Midbrain (tissue), 1 donor: ENCODE results near the gene SCN4B.
A peak's percentile ranks its signal among the peaks of the same experiment; 100 is the strongest.

ENCODE experiments used
- DNase-seq: peaks from one replicate; lab custom pipeline; 2025; lab: John Stamatoyannopoulos, UW

SCN4B gene

GRCh38 chr11:118174006-118174567 lies 21.5 kb upstream of the SCN4B start:
- no peak for DNase-seq

DNA sequence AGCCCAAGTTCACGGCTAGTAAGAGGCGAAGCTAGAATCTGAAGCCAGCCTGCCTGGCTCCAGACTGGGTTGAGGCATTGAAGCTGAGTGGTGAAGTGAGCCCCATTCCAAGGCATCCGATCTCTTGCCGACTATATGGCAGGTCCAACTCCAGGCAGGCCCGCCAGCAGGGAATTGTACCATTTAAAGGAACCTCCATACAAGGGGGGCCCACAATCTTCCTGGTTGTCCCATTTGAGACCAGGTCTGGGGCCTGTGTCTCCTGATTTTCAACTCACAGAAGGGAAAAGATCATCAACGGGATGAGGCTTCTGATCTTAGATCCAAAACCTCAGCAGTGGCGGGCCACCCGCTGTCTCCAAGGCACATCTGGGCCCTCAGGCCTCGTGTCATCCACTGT lies 19.7 kb upstream of the SCN4B start:
- no peak for DNase-seq

DNA sequence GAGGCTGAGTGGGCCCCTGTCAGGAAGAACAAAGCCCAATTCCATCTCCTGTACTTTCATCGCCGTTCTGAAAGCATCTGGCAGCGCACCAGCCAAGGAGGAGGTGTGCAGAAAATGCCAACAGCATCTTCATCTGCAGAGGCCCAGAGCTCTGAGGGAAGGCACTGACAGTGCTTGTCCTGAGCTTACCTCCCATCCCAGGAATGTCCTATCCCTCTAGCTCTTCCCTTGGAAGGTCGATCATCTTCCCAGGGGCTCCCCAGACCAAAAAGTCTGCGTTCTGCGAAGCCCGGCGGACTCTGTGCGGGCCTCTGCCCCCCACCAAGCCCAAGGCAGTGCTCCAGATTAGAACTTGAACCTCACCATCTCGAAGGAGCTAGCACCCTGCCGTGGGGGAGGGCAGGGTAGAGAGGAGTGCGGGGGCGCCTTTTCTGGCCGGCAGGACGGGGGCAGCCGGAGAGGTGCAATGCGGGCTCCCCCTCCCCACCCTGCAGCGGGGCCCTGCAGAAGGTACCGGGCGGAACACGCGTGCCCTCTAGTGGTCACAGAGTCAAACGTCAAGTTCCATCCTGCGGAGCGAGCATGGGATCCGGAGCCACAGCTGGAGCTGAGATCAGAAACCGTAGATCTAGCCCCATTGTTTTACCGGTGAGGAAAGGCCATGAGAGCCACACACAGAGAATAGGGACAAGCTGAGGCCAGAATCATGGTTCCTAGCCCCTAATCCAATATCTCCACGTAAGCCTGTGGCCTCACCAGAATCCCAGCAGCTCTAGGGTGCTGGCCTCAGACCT lies 18.8 kb upstream of the SCN4B start:
- peak; percentile 89 for DNase-seq

DNA sequence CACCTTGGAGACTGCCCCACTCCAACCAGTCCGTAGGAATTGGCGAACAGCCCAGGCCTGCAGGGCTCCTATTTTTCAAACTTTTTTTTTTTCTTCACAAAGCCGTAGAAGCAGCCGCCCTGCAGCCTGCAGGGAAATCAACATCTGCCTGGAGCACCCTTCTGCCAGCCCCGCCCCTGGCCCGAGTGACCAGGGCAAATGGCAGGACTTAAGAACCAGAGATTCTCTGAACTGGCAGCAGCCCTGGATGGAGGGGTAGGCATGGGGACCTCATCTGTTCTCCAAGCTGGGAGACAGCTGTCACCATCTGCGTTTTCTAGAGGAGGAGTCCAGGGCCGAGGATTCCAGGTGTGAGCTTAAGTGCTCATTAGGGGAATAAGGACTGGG lies 18.3 kb upstream of the SCN4B start:
- DNase-seq, result no peak

- DNase-seq, result no peak
These were observed 17.6 kb upstream of the SCN4B start for GRCh38 chr11:118170231-118170630.

GRCh38 chr11:118169300-118170140 lies 16.9 kb upstream of the SCN4B start:
- no peak for DNase-seq

- DNase-seq, result no peak
These were observed 16.1 kb upstream of the SCN4B start for GRCh38 chr11:118168751-118169150.

DNA sequence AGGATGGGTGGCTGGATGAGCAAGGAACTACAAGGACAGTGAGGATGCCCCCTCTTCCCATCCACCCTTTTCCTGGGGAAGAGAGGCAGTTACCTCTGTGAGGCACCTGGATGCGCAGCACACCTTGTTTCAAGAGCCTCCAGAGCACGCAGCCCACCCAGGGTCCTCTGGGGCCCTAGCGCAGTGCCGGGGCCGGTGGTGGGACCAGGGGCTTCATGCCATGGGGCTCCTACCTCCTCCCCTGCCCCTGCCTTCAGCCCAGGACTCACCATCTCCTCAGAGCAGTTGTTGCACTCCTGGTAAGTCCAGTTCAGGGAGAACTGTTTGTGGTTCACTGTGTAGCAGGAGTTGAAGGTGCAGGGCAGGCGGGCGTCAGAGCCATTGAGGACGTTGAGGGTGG lies 15.7 kb upstream of the SCN4B start:
- no peak for DNase-seq

GRCh38 chr11:118167906-118168305 lies 15.3 kb upstream of the SCN4B start:
- DNase-seq, result no peak

- no peak for DNase-seq
These were observed 14.6 kb upstream of the SCN4B start for GRCh38 chr11:118167253-118167652.

GRCh38 chr11:118166641-118167040 lies 14.0 kb upstream of the SCN4B start:
- DNase-seq, result no peak

DNA sequence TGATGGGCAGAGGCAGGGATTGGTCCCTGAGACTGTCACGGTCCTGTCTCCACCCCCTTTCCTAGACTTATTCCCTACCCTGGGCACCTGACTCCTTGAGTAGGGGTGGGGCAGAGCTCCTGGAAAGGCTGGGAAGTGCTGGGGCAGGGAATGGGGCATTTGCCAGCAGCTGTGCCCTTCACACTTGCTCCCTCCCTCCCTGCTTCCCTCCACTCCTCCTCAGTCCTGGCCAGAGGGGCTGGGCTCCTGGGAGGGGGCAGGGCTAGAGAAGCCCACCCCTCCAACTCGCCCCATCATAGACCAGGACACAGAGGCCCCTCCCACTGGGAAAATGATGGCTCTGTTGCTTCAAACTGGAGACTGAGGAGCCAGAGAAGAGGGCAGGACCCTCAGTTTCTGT lies 12.3 kb upstream of the SCN4B start:
- no peak for DNase-seq

DNA sequence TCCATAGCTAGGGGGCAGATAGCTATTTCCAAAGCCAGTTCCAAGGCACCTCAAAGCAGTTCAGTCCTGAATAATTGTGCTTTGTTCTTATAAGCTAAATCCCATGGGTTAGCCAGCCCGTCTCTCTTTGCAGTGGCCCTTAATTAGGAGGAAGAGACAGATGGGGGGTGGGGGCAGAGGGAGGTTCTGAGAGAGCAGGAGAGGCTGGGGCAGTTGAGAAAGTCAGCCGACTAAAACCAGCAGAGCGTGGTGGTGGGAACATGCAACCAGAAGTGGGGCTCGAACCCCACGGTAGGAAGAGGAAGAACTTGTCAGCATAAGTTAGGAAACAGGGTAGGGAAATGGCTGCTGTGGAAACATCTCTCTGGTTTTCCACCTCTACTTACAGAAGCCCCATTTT lies 10.9 kb upstream of the SCN4B start:
- no peak for DNase-seq

GRCh38 chr11:118162846-118163245 lies 10.2 kb upstream of the SCN4B start:
- no peak for DNase-seq

DNA sequence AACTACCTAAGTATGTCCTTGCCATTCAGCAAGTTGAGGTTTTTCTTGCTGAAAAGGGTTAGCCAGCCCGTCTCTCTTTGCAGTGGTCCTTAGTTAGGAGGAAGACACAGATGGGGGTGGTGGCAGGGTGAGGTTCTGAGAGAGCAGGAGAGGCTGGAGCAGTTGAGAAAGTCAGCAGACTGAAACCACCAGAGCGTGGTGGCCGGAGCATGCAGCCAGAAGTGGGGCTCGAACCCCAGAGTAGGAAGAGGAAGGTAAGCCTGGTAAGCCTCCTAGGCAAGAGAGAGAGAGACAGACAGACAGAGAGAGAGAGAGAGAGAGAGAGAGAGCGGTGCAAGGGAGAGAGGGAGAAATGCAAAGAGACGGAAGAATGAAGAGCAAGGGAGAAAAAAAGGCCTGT lies 9.2 kb upstream of the SCN4B start:
- DNase-seq, result no peak

- no peak for DNase-seq
These were observed 4.7 kb upstream of the SCN4B start for GRCh38 chr11:118157186-118157895.

DNA sequence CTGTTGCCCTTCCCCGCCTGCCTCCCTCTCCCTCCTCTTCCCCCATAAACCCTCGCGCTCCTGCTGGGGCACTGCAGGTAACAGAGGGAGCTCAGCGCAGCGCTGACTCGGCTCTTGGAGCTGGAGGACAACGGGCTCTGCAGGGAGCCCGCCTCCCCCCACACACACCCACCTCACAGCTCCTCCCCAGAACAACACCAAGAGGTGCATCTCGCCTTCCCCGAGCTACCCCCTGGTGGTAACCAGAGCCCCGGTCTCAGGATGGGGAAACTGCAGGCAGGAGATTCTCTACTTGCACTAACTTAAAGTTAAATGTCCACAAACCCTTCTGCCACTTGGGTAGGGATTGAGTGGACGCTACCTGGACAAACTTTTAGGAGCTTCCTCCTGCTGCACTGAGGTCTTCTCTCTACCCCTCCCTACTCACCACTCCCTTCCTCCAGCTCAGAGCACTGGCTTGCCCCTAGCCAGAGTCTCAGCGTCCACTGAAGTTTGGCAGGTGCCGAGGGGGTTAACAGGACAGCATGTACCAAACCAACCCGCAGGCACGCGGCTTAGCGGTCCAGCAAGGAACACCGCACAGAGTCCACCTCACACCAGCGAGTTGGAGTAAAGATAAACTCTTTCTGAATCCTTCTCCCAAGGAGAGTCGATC lies 4.0 kb upstream of the SCN4B start:
- DNase-seq, result no peak

- no peak for DNase-seq
These were observed 3.3 kb upstream of the SCN4B start for GRCh38 chr11:118155776-118156530.

DNA sequence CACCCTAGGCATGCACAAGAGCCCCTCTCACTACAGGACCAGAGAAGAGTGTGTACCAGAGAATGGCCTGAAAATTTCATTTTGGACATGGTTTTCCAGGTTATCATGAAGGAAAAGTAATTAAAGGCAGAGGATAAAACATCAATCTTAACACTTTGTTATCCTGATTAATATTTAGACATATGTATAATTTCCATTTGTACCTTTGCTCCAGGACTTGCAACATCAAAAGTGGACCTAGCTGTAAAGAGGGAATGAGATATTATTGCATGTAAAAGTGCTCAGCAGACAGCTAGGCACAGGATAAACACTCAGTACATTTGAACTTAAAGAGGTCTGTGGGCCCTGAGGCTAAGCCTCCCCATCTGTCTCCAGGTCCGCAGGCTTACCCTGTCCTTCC lies 2.0 kb upstream of the SCN4B start:
- DNase-seq, result no peak

DNA sequence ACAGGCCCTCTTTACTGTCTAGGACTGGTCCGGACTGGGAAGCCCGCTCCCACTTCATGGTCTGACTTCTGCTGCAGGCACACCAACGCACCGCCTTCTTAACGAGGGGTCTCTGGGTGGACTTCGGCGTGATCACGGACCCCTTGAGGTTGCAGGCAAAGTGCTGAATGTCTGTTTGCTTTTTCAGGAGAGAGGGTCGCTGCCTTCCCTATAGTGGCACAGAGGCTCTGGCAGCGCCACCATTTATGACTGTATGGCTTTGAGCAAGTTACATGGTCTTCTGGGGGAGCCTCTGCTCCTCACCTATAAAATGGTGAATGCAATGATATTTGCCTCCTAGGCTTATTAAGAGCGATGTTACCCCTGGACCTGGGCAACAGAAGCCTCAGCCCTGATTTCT lies 1.4 kb upstream of the SCN4B start:
- no peak for DNase-seq

GRCh38 chr11:118153516-118153915 lies 893 bp upstream of the SCN4B start:
- DNase-seq, result no peak
